Stimulated activated CD4-positive, alpha-beta T cell treated with anti-CD3 and anti-CD28 coated beads, TNF-alpha, amount 100 ng/mL, for 24 hours (primary cell): ENCODE measurements around the gene IKBIP.
"Not testable (repeated sequence)": the region's sequence is repeated elsewhere in the genome, so short reads cannot be mapped to it uniquely, and the experiment has no call there.

ENCODE experiments used
- DNase-seq, 3 experiments: peaks; one replicate each; pipeline ENCODE4 v3.0.0-alpha.2; 2020; ENCODE audit warnings: low read depth in 3 of 3

The IKBIP gene

DNA sequence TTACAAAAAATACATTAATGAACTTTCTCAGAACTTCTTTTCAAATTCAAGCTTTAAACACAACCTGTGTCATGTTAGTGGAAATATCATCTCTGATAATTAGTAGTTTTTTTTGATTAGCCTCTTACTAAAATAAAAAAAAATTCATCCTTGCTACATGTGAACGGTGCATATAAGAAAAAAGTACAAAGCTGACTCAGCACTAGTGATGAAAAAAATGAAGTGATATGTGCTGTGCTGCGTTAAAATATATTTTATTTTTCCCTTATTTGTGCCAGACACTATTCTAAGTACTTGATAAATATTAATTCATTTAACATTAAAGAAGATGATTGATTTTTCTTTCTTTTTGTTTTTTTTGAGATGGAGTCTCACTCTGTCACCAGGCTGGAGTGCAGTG lies 7.5 kb downstream of the IKBIP start:
- DNase-seq = no peak

DNA sequence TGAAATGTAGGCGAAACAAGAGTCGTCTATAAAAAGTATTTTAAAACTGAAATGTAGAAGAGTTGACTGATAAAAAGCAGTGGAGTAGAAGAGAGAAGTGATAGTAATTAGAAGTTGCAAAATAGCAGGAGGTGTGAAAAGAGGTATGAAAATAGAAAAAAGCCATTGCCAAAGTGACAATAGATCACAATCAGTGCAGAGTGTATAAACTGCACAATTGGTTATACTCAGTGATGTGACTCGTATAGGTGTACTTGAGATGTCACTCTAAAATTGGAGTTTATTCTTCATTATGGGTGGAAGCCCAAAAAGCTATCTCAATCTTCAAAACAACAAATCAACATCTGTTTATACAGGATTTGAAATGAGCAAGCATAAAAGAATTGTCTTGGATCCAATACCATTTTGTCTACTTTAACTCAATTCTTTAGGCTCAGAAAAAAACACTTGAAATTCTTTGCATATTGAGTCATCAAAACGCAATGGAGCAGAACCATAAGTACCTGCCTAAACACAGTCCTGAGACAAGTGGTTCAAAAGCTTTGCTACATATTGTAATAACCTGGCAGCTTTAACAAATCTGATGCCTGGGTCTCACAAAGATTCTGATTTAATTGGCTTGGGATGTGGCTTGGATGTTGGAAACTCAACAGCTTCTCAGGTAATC lies 8.8 kb downstream of the IKBIP start:
- DNase-seq = no peak

DNA sequence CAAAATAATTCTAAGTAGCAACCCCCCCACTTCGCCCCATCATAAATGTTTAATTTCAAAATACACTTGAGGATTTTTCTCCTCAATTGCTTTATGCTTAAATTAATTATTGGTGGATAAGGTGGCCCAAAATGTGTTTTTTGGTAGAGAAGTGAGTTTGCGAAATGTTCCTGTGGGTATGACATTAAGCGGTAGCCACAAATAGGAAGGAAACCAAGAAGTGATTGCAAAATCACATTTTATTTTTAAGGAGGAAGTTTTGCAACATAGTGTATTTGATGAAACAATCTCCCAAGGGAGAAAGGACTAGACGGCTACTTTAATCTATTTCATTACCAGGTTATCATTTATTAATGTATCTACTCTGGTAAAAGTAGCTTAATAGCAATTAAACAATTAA lies 25.6 kb downstream of the IKBIP start:
- DNase-seq = no peak

DNA sequence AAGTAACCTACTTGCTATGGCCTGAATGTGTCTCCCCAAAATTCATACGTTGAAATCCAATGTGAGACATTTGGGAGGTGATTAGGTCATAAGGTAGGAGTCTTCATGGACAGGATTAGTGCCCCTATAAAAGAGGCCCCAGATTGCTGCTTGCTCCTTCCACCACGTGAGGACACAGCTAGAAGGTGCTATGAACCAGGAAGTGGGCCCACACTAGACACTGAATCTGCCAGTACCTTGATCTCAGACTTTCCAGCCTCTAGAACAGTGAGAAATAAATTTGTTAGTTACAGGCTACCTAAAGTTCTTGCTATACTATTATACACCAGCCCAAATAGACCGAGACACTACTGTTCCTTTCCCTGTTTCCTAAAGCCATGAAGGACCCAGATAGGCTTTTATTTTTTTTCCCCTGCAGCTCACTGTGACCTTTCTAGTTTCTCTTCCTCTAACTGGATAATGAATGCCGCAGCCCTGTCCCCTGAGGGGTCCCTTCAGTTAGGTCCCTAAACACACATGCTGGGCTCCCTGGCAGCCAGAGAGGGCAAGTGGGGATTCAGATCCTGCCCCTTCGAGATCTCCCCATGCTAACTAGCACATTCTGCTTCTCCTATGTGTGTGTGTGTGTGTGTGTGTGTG lies 31.8 kb downstream of the IKBIP start:
- DNase-seq = no peak

DNA sequence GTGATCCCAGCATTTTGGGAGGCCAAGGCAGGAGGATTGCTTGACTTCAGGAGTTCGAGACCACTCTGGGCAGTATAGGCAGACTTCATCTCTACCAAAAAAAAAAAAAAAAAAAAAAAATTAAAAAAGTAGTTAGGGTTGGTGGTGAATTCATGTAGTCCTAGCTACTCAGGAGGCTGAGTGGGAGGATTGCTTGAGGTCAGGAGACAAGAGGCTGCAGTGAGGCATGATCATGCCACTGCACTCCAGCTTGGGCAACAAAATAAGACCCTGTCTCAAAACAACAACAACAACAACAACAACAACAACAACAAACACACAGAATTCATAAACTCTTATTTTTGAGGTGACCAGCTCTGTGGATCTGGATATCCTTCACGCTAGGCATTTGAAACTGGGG lies 34.0 kb downstream of the IKBIP start:
- no peak for DNase-seq

DNA sequence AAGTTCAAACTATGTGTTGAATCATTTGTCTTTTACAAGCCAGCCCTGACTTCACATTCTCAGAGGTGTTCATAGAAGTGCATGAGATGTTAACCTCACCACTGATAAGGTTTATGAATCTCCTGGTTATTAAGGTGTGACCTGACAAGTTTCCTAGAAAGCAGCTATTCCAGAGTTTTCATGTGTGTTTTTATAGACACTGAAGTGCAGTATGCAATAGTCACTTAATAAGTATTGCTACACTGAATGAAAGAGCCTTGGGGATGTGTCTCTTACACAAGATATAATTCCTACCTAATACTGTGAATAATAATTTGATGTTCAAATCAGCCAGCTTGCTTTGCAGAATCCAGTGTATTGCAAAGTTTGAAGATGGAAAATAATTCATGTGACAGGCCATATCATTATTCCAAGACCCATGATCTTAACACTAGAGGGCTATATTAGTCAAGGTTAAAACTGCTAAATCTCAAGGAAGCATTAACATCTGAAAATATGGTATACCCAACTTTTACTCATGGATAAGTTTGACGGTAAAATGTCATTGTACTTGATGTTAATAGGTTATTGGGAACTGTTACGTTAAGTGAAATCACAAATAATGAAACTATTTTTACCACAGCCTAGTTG lies 38.1 kb downstream of the IKBIP start:
- DNase-seq = no peak

DNA sequence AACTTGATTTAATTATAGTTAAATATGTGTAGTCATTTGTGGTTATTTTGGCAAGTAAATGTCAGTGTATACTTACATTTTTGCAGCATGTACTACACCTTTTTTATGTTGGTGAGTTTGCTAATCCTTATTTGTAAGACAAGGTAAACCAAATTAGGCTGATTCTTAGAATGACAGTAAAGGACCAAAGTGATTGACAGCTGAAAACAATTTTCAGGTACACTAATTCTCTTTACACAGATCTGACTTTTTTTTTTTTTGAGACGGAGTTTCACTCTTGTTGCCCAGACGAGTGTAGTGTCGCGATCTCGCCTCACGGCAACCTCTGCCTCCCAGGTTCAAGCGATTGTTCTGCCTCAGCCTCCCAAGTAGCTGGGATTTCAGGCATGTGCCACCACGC lies 42.7 kb downstream of the IKBIP start:
- no peak for DNase-seq

DNA sequence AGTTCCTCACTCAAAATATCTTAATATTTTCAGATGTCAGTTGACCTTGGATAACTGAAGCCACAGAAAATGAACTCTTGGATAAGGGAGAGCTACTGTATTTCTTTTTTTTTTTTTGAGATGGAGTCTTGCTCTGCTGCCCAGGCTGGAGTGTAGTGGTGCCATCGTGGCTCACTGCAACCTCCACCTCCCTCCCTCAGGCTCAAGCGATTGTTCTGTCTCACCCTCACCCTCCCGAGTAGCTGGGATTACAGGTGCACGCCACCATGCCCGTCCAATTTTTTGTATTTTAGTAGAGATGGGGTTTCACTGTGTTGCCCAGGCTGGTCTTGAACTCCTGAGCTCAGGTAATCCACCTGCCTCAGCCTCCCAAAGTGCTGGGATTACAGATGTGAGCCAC lies 47.3 kb downstream of the IKBIP start:
- not testable (repeated sequence) for DNase-seq

DNA sequence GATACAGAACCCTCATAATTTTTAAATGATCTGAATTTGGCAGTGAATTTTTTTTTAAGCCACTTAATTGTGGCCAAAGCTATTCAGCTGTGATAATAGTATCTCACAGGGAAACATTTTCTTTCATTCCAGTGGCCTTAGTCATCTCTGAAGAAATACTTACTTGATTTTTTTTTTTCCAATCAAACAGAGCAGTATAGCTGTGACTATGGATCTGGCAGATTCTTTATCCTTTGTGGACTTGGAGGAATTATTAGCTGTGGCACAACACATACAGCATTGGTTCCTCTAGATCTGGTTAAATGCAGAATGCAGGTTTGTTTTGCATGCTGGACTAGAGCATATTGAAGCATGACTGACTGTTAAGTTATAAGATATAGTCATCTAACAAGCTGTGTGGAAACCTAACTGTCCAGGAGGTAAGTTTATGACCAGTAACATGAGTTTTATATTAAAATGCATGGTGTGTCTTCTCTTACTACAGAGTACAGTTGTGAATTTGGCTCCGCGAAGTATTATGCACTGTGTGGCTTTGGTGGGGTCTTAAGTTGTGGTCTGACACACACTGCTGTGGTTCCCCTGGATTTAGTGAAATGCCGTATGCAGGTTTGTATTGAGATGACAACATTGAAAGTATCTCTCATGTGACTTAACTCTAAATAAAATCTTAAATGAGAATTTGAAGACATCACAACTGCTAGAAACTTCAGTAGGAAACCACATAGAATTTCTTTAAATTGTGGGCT lies 49.2 kb downstream of the IKBIP start:
- DNase-seq = no peak

DNA sequence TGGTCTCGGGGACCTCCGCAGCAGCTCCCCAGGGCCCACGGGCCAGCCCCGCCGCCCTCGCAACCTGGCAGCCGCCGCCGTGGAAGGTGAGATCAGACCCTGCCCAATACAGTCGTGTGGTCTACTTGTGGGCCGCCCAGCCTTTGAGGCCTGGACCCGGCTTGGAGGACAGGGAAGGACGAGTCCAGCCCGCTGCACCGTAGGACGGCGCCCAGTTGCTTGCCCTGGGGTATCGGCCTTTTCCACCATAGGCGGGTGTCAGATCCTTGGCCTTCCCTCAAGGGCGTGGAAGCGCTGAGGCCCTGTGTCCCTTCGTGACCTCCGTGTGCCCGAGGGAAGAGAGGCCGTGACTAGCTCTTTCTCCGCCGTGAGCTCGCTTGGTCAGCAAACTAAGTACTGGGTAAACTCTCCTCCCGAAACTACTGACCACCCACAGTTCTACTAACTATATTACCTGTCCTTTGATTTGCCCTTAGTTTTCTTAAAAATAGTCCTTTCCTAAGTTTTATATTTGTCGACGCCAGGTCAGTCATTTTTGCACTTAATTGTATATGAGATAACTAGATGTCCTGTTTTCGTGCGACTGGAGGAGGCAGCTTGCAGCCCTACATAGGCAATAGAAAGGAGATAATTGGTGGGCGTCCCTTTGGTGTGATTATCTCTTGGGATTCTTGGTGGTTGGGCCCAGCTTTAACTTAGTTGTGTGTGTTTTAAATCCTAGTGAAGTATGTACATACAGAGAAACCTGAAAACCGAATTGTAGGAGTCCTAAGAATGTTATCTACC lies 50.3 kb downstream of the IKBIP start:
- DNase-seq = peak in 1 of 3 experiments; percentile 13

DNA sequence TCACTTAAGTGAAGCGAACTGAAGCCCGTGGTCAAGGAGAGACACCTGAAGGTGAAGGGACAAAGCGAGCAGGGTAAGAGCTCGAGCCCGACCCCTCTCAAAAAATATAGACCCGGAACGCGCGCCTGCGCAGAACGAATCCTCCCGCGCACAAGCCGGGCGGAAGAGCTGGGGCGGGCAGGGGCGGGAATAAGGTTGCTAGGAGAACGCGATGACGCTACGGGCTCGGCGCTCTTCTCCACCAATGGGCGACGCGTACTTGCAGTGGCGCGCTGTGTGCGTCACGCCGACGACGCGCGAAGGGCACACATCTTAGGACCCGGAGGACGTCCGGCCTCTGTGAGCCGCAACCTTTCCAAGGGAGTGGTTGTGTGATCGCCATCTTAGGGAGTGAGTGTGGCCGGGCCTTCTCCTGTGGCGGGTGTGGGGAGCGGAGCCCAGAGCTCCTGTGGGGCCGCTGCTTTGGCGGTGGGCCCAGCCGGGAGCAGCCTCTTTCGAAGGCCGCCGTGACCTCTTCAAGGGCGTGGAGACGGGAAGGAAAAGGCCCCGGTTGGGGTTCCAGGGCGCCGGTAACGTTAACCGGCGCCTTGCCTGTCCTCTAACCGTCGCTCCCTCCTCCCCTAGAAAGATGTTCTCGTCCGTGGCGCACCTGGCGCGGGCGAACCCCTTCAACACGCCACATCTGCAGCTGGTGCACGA lies 51.1 kb downstream of the IKBIP start, which contains the start of gene SLC25A3:
SLC25A3 (plus strand) TSS at position 336 of the 699 bp plus-strand sequence; CDS start at position 629, 293 bp downstream.
- DNase-seq = peak; percentile 84 to 91 (median 87)

DNA sequence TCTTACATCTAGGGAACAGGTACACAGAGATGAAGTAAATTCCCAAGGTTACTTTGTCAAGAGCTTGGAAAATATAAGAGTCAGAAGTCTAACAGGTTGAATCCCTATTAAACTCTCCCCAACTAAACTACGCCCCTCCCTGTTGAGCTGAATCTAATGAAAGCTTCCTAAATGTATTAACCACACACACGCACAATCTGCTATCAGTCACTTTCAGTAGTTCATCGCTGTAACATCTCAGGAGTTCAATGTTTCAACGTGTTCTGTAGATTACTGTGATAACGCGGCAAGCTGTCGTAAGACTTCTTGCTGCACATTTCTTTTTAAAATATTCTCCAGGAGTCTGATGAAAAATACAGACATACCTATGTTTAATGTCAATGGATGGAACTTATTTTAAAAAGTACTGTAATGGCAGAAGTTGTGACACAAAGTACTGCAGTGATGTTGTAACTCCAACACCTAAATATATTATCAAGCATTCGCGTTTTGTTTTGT lies 51.7 kb downstream of the IKBIP start:
- DNase-seq = no peak

DNA sequence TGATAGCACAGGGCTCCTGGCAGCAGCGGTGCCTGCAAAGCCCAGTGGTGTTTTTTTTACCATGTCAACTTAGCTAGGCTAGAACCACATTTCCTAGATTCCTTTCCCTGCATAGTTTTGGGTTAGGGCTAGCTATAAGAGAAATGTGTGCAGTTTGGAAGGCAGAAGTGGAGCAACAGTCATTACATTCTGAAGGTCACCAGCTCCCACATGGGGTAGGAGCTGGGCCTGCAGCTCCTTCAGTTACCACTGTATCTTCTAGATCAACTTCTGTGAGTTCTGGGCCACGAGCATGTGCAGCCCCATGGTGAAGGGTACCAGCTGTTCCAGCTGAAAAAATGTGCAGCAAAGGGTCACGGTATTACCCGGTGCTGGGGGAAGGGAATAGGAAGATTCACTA lies 53.4 kb downstream of the IKBIP start:
- DNase-seq = no peak

DNA sequence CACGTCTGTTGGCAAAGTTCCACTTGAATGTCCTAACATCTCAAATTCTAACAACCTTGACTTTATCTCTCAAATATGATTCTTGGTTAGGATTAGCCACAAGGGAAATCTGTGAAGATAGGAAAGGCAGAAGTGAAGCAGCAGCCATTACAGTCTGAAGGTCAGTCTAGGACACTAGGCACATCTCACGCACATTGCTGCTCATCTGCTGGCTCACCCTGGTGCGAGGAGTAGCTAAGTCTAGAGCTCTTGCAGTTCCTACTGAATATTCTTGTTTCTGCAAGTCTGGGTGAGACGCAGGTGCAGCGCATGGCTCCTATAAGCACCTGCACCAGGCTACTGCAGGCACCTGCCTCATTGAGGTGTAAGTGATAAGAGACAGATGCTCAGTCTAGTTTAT lies 57.5 kb downstream of the IKBIP start:
- DNase-seq = no peak

DNA sequence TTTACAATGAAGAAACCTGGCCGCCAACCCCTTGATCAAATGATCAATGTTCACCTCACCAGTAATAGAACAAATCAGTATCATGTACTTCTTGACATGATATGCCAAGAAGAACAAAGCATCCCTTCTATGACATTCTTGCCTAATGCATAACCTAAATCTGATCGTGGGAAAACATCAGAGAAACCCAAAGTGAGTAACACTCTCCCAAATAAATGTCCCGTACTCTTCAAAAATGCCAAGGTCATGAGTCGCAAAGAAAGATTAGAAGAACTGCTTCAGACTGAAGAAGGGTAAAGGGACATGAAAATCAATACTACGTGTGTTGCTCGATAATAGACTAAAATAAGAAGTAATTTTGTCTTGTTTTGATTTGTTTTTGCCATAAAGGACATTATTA lies 62.5 kb downstream of the IKBIP start:
- no peak for DNase-seq

DNA sequence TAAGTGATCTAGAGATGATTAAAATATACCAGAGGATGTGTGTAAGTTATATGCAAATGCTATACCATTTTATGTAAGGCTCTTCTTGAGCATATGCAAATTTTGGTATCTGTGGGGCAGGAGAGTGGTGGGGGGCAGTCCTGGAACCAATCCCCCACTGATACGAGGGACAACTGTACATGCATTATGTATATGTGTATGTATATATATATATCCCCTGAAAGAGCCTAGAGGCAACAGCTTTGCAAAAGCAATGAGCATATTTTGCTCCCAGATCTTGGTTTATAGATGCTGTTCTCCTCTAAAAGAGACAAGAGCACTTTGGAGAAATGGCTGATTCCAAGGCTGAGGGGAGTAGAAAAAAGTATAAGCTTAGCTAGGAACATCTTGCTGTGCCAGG lies 63.5 kb downstream of the IKBIP start:
- DNase-seq = no peak

DNA sequence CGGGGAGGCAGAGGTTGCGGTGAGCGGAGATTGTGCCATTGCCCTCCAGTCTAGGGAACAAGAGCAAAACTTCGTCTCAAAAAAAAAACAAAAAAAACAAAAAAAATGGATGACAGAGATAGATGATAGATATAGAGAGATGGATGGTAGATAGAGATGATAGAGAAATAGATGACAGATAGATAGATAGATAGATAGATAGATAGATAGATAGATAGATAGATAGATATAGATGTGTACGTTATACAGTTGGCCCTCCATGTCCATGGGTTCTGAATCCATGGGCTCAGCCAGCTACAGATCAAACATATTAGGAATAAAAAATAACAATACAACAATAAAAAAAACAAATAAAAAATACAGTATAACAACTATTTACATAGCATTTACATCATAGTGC lies 63.9 kb downstream of the IKBIP start:
- DNase-seq = no peak

DNA sequence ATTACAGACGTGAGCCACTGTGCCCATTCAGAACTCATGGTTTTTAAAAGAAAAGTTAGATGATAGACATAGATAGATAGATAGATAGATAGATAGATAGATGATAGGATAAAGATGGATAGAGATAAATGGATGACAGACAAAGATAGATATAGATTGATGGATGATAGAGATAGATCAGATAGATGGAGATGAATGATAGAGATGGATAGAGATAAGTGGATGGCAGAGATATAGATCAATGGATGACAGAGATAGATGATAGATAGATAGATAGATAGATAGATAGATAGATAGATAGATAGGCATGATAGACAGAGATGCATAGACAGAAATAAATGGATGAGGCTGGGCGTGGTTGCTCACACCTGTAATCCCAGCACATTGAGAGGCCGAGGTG lies 64.8 kb downstream of the IKBIP start:
- no peak for DNase-seq

DNA sequence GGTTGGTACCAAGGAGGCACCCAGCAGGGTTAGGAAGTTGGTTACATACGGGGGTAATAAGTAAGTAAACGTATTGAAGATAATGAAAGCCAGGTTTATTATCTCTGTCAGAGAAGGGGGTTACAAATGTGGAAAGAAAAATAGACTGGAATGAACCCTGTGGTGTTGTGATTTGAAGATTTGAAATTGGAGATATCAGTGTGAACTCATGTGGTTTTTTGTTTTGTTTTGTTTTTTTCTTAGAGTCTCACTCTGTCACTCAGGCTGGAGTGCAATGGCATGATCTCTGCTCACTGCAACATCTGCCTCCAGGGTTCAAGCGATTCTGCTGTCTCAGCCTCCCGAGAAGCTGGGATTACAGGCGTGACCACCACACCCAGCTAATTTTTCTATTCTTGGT lies 65.2 kb downstream of the IKBIP start:
- no peak for DNase-seq

DNA sequence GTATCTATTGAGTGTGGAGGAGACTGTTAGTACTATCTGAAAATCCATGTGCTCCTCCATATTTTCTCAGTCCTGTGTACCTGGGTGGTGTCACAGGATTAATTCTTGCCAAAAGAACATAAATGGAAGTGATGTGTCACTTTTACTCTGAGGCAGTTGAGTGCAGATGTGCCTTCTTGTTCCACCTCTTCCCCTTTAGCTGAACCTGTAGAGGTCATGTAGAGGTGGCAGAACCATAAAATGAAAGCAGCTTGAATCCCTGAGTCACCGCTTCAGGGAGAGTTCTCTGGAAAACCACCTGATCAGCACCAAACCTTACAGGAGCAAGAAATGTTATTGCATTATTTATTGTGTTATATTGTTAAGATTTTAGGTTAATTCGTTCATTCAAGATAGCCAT lies 65.8 kb downstream of the IKBIP start:
- no peak for DNase-seq

DNA sequence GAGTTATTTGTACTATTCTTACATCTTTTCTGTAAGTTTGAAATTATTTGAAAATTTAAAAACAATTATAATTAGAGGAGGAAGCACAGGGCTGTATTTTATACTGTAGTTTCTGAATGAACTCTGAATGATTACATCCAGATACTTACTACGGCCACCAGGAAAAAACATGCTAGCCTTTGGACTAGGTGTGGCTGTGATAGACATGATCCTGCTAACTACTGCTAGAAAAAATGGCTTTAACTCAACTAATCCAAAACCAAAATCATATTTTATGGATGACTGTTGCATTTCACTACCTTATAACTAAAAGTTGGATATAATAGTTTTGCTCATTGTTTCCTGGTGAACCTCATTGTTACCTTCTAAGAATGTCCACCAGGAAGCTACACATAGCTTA lies 66.2 kb downstream of the IKBIP start:
- DNase-seq = no peak
